Measurements from ENCODE around the gene TDP2.
"Not testable (repeated sequence)": the region's sequence is repeated elsewhere in the genome, so short reads cannot be mapped to it uniquely, and the experiment has no call there.

TDP2 gene

GRCh38 chr6:24683297-24684296 is 16.9 kb upstream of the TDP2 start:
- no peak overlapping the region for H3K4me3 ChIP-seq (ENCODE audit: low read depth, low read length)
- TF ChIP-seq, protein P1, sequence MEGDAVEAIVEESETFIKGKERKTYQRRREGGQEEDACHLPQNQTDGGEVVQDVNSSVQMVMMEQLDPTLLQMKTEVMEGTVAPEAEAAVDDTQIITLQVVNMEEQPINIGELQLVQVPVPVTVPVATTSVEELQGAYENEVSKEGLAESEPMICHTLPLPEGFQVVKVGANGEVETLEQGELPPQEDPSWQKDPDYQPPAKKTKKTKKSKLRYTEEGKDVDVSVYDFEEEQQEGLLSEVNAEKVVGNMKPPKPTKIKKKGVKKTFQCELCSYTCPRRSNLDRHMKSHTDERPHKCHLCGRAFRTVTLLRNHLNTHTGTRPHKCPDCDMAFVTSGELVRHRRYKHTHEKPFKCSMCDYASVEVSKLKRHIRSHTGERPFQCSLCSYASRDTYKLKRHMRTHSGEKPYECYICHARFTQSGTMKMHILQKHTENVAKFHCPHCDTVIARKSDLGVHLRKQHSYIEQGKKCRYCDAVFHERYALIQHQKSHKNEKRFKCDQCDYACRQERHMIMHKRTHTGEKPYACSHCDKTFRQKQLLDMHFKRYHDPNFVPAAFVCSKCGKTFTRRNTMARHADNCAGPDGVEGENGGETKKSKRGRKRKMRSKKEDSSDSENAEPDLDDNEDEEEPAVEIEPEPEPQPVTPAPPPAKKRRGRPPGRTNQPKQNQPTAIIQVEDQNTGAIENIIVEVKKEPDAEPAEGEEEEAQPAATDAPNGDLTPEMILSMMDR (IDR thresholded peaks at IDR 0.05; ENCODE audit: low read depth, low read length, missing control alignments), result no peak
- DNase-seq (ENCODE audit: low read depth), result no peak
- in situ Hi-C loops (cut with HindIII; ENCODE audit: low sequenced_read_pairs), result no loop called here

GRCh38 chr6:24680582-24680981 is 13.9 kb upstream of the TDP2 start:
- H3K4me3 ChIP-seq (ENCODE audit: low read depth, low read length), result no peak overlapping the region
- in situ Hi-C loops (cut with HindIII; ENCODE audit: low sequenced_read_pairs), result no loop called here
- TF ChIP-seq, protein P1 (IDR thresholded peaks at IDR 0.05; ENCODE audit: low read depth, low read length, missing control alignments), result no peak
- DNase-seq (ENCODE audit: low read depth), result no peak

- in situ Hi-C loops (cut with HindIII; ENCODE audit: low sequenced_read_pairs); DNase-seq (ENCODE audit: low read depth); H3K4me3 ChIP-seq (ENCODE audit: low read depth, low read length): not testable (repeated sequence)
Observed at GRCh38 chr6:24678792-24679352, 12.2 kb upstream of the TDP2 start.

- in situ Hi-C loops (cut with HindIII; ENCODE audit: low sequenced_read_pairs), result no loop called here
Observed at GRCh38 chr6:24673625-24674024, 6.9 kb upstream of the TDP2 start.

DNA sequence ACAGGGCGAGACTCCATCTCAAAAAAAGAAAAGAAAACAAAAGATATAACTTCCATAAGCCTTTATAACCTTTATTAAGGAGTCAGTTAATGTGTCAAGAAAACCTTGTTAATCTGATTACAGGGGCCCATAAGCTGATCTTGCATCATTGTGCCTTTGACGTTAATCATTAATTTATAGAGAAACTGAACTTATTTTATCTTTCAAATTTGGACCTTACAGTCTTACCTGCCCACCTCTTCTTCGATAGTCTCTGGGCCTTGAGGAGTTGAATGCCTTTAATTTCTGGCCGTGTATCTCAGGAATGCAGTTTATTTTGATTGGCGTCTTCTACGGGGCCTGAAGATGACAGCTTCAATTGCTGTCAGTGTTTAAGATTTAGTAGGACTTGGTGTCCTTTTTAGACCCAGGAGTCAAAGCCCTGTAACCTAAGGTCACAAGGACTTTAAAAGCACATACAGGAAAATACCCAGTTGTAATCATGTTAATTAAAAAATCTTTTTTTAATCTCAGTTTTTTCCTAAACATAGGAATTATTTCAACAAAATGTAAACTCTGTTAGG is 6.0 kb upstream of the TDP2 start:
- in situ Hi-C loops (cut with HindIII; ENCODE audit: low sequenced_read_pairs), result no loop called here
- DNase-seq (ENCODE audit: low read depth), result no peak
- no peak overlapping the region for H3K4me3 ChIP-seq (ENCODE audit: low read depth, low read length)
- TF ChIP-seq, protein P1 (IDR thresholded peaks at IDR 0.05; ENCODE audit: low read depth, low read length, missing control alignments), result no peak

More at GRCh38 chr6:24673625-24674024, 6.9 kb upstream of the TDP2 start:
- H3K4me3 ChIP-seq (ENCODE audit: low read depth, low read length), result no peak overlapping the region
- no peak for DNase-seq (ENCODE audit: low read depth)
- TF ChIP-seq, protein P1 (IDR thresholded peaks at IDR 0.05; ENCODE audit: low read depth, low read length, missing control alignments), result no peak

- H3K4me3 ChIP-seq (ENCODE audit: low read depth, low read length); DNase-seq (ENCODE audit: low read depth); in situ Hi-C loops (cut with HindIII; ENCODE audit: low sequenced_read_pairs): not testable (repeated sequence)
Observed at GRCh38 chr6:24671077-24671476, 4.4 kb upstream of the TDP2 start.

GRCh38 chr6:24670492-24670891 is 3.8 kb upstream of the TDP2 start:
- DNase-seq (ENCODE audit: low read depth); H3K4me3 ChIP-seq (ENCODE audit: low read depth, low read length); in situ Hi-C loops (cut with HindIII; ENCODE audit: low sequenced_read_pairs): not testable (repeated sequence)

DNA sequence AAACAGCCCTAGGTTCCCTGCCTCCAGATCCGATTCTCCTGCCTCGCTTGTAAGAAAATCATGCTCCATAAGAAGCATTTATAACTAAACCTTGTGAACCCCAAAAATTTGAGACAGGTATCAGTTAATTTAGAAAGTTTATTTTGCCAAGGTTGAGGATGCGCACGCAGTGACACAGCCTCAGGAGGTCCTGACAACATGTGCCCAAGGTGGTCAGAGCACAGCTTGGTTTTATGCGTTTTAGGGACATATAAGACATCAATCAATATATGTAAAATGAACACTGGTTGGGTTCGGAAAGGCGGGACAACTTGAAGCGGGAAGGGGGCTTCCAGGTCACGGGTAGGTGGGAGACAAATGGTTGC is 2.3 kb upstream of the TDP2 start:
- no peak overlapping the region for H3K4me3 ChIP-seq (ENCODE audit: low read depth, low read length)
- TF ChIP-seq, protein P1 (IDR thresholded peaks at IDR 0.05; ENCODE audit: low read depth, low read length, missing control alignments), result no peak
- no peak for DNase-seq (ENCODE audit: low read depth)
- in situ Hi-C loops (cut with HindIII; ENCODE audit: low sequenced_read_pairs), result no loop called here

DNA sequence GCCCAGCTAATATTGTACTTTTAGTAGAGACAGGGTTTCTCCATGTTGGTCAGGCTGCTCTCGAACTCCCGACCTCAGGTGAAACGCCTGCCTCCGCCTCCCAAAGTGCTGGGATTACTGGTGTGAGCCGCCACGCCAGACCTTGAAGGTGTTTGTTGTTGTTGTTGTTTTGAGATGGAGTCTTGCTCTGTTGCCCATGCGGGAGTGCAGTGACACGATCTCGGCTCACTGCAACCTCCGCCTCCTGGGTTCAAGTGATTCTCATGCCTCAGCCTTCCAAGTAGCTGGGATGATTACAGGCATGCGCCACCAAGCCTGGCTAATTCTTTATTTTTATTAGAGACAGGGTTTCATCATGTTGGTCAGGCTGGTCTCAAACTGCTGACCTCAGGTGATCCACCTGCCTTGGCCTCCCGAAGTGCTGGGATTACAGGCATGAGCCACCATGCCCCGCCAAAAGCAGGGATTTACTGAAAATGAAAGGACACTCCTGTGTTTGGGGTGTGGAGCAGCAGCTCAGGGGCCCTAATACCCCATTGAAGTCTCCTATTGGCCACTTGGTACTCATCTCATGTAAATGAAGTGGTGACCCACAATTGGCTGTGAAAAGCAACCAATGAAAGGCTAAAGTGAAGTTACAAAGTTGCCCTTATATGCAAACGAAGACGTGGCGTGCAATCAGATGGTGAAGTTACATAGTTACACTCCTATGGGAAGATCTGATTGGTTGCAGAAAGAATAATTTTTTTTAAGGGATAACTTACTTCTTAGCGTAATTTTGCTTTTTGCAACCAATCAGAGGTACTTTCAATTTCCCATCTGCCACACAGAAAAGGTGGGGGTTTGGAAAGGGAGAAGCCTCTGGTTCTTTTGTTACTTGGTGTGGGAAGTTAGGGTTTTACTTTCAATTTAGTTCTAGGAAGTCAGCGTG is 1.6 kb upstream of the TDP2 start:
- in situ Hi-C loops (cut with HindIII; ENCODE audit: low sequenced_read_pairs); H3K4me3 ChIP-seq (ENCODE audit: low read depth, low read length): not testable (repeated sequence)

More for the DNA sequence above, 1.6 kb upstream of the TDP2 start:
- not testable (repeated sequence) for DNase-seq (ENCODE audit: low read depth)
